Measurements from ENCODE around the gene MAP6.

Gene MAP6

GRCh38 chr11:75557666-75558494, 111.0 kb downstream of the MAP6 start:
- H3K4me3 ChIP-seq (ENCODE audit: control insufficient read depth, low read depth, low read length): peak overlapping the region; percentile 17
- peak; percentile 92 for DNase-seq (ENCODE audit: low read depth)
- TF ChIP-seq CTCF (conservative IDR thresholded peaks at IDR 0.05; ENCODE audit: control insufficient read depth, insufficient read depth, low read depth, low read length): no peak

- no peak overlapping the region for H3K4me3 ChIP-seq (ENCODE audit: control insufficient read depth, low read depth, low read length)
- no peak for DNase-seq (ENCODE audit: low read depth)
- TF ChIP-seq CTCF (conservative IDR thresholded peaks at IDR 0.05; ENCODE audit: control insufficient read depth, insufficient read depth, low read depth, low read length): no peak
Measured at GRCh38 chr11:75556275-75556674, 112.6 kb downstream of the MAP6 start.

- peak overlapping the region; percentile 36 for H3K4me3 ChIP-seq (ENCODE audit: control insufficient read depth, low read depth, low read length)
- DNase-seq (ENCODE audit: low read depth): no peak
- no peak for TF ChIP-seq CTCF (conservative IDR thresholded peaks at IDR 0.05; ENCODE audit: control insufficient read depth, insufficient read depth, low read depth, low read length)
Measured at GRCh38 chr11:75555079-75555811, 113.6 kb downstream of the MAP6 start.

GRCh38 chr11:75554258-75555022, 114.4 kb downstream of the MAP6 start:
- peak overlapping the region; percentile 36 for H3K4me3 ChIP-seq (ENCODE audit: control insufficient read depth, low read depth, low read length)
- no peak for TF ChIP-seq CTCF (conservative IDR thresholded peaks at IDR 0.05; ENCODE audit: control insufficient read depth, insufficient read depth, low read depth, low read length)

GRCh38 chr11:75553889-75554257, 115.0 kb downstream of the MAP6 start:
- no peak for DNase-seq (ENCODE audit: low read depth)
- no peak overlapping the region for H3K4me3 ChIP-seq (ENCODE audit: control insufficient read depth, low read depth, low read length)
- TF ChIP-seq CTCF (conservative IDR thresholded peaks at IDR 0.05; ENCODE audit: control insufficient read depth, insufficient read depth, low read depth, low read length): no peak

More at GRCh38 chr11:75554258-75555022, 114.4 kb downstream of the MAP6 start:
- peak; percentile 100 for DNase-seq (ENCODE audit: low read depth)

- no peak for TF ChIP-seq CTCF (conservative IDR thresholded peaks at IDR 0.05; ENCODE audit: control insufficient read depth, insufficient read depth, low read depth, low read length)
- no peak for DNase-seq (ENCODE audit: low read depth)
- H3K4me3 ChIP-seq (ENCODE audit: control insufficient read depth, low read depth, low read length): no peak overlapping the region
Measured at GRCh38 chr11:75553182-75553581, 115.7 kb downstream of the MAP6 start.

Data from fibroblast of mammary gland (primary cell).